NCI-H345 treated with DMSO at 0.1 percent for 48 hours (cell line): ENCODE results near the gene ACAD8.
A peak's percentile ranks its signal among the peaks of the same experiment; 100 is the strongest.

Experiments used
- DNase-seq: peaks from one replicate; lab custom pipeline; 2025; ENCODE audit not compliant: unreplicated experiment; lab: John Stamatoyannopoulos, UW

ACAD8 gene

GRCh38 chr11:134253188-134253993 is at the start of gene ACAD8, which contains the start of gene THYN1:
Gene ACAD8, plus strand, starts transcription at chr11:134253568. Its CDS starts 33 bp downstream, at chr11:134253601.
Gene THYN1, minus strand, starts transcription at chr11:134253352. Its CDS starts 470 bp downstream, at chr11:134252882.
- peak; percentile 96 for DNase-seq

- DNase-seq = no peak
These were observed 47.6 kb upstream of the ACAD8 start for GRCh38 chr11:134205729-134206128.

- no peak for DNase-seq
These were observed 47.2 kb upstream of the ACAD8 start for GRCh38 chr11:134206185-134206584.

GRCh38 chr11:134207538-134208239 is 45.7 kb upstream of the ACAD8 start:
- no peak for DNase-seq

- no peak for DNase-seq
These were observed 37.5 kb upstream of the ACAD8 start for GRCh38 chr11:134215836-134216235.

- no peak for DNase-seq
These were observed 36.6 kb upstream of the ACAD8 start for GRCh38 chr11:134216816-134217215.

- DNase-seq = no peak
These were observed 30.2 kb upstream of the ACAD8 start for GRCh38 chr11:134223121-134223520.

GRCh38 chr11:134223836-134224709 is 29.3 kb upstream of the ACAD8 start, which contains the start of the genes NCAPD3 and VPS26B:
Gene NCAPD3, minus strand, starts transcription at chr11:134223967. Its CDS starts 41 bp downstream, at chr11:134223926.
Gene VPS26B, plus strand, starts transcription at chr11:134224671. Its CDS starts 452 bp downstream, at chr11:134225123.
- DNase-seq = peak; percentile 94

GRCh38 chr11:134224710-134225664 is 28.4 kb upstream of the ACAD8 start:
- DNase-seq = peak; percentile 42

- DNase-seq = no peak
These were observed 26.5 kb upstream of the ACAD8 start for GRCh38 chr11:134226806-134227325.

GRCh38 chr11:134228625-134229024 is 24.7 kb upstream of the ACAD8 start:
- DNase-seq = no peak

GRCh38 chr11:134229126-134229790 is 24.1 kb upstream of the ACAD8 start:
- no peak for DNase-seq

GRCh38 chr11:134230339-134230738 is 23.0 kb upstream of the ACAD8 start:
- DNase-seq = no peak

GRCh38 chr11:134231958-134232659 is 21.3 kb upstream of the ACAD8 start:
- no peak for DNase-seq

GRCh38 chr11:134233729-134234179 is 19.6 kb upstream of the ACAD8 start:
- no peak for DNase-seq

GRCh38 chr11:134235399-134235798 is 18.0 kb upstream of the ACAD8 start:
- DNase-seq = no peak

GRCh38 chr11:134236834-134237556 is 16.4 kb upstream of the ACAD8 start:
- no peak for DNase-seq

GRCh38 chr11:134237557-134237922 is 15.8 kb upstream of the ACAD8 start:
- DNase-seq = no peak
